Body of pancreas (tissue), 4 donors: Measurements from ENCODE around the gene CDKAL1.

ENCODE experiments used
- POLR2A ChIP-seq, 3 donors: fragments of 450-650 bp; IDR thresholded peaks; one replicate each; pipeline ENCODE4 v1.6.1; 2016; ENCODE audit warnings: antibody characterized with exemption in 3 of 3, mild to moderate bottlenecking in 2 of 3
- TF ChIP-seq, protein P1 (sequence below), 7 experiments: fragments of 450-650 bp in 4 of 7; fragments of 200-600 bp in 3 of 7; sonication (generic) in 3 of 7; IDR thresholded peaks; one replicate each; pipeline ENCODE4 v1.5.1; 2016 to 2019; ENCODE audit warnings: antibody characterized with exemption in 7 of 7

DNA sequence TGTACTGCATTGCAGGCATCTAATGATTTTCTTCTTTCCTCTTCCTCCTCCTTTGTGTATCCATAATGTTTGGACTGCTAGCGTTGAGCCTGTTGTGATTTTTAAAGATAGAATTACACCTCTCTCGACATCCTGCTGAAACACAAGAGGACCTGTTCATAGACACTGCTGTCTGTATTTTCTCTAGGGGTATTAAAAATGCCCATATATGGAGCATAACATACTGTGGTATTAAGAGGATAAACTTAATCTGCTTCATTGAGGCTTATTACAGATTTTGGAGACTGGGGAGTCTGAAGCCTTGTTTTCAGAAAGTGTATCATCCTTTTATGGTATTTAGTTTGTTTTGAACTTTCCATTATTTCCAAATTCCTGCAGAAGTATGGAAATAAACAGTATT is 414.3 kb downstream of the CDKAL1 start:
- TF ChIP-seq, protein P1, sequence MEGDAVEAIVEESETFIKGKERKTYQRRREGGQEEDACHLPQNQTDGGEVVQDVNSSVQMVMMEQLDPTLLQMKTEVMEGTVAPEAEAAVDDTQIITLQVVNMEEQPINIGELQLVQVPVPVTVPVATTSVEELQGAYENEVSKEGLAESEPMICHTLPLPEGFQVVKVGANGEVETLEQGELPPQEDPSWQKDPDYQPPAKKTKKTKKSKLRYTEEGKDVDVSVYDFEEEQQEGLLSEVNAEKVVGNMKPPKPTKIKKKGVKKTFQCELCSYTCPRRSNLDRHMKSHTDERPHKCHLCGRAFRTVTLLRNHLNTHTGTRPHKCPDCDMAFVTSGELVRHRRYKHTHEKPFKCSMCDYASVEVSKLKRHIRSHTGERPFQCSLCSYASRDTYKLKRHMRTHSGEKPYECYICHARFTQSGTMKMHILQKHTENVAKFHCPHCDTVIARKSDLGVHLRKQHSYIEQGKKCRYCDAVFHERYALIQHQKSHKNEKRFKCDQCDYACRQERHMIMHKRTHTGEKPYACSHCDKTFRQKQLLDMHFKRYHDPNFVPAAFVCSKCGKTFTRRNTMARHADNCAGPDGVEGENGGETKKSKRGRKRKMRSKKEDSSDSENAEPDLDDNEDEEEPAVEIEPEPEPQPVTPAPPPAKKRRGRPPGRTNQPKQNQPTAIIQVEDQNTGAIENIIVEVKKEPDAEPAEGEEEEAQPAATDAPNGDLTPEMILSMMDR (IDR thresholded peaks at IDR 0.05), result no peak
- TF ChIP-seq POLR2A (IDR thresholded peaks at IDR 0.05), result no peak
